Activated naive CD4-positive, alpha-beta T cell treated with anti-CD3 and anti-CD28 coated beads, Interleukin-2, amount 50 U/mL, for 16 hours (primary cell): Measurements from ENCODE around the gene UMAD1.
"Not testable (repeated sequence)": the region's sequence is repeated elsewhere in the genome, so short reads cannot be mapped to it uniquely, and the experiment has no call there.

ENCODE experiments used
- DNase-seq: peaks from one replicate; pipeline ENCODE4 v3.0.0-alpha.2; 2020

UMAD1 gene

GRCh38 chr7:7808156-7808555 is 167.6 kb downstream of the UMAD1 start:
- no peak for DNase-seq

- no peak for DNase-seq
These were observed 168.1 kb downstream of the UMAD1 start for GRCh38 chr7:7808626-7809025.

GRCh38 chr7:7810380-7810779 is 169.8 kb downstream of the UMAD1 start:
- no peak for DNase-seq

- DNase-seq, result no peak
These were observed 170.3 kb downstream of the UMAD1 start for GRCh38 chr7:7810826-7811225.

GRCh38 chr7:7812112-7812511 is 171.6 kb downstream of the UMAD1 start:
- no peak for DNase-seq

- no peak for DNase-seq
These were observed 174.8 kb downstream of the UMAD1 start for GRCh38 chr7:7815395-7815794.

- no peak for DNase-seq
These were observed 175.5 kb downstream of the UMAD1 start for GRCh38 chr7:7816084-7816483.

- DNase-seq, result no peak
These were observed 176.4 kb downstream of the UMAD1 start for GRCh38 chr7:7816816-7817536.

GRCh38 chr7:7817748-7818147 is 177.2 kb downstream of the UMAD1 start:
- DNase-seq, result no peak

- DNase-seq, result not testable (repeated sequence)
These were observed 177.6 kb downstream of the UMAD1 start for GRCh38 chr7:7818179-7818578.

GRCh38 chr7:7819442-7820247 is 179.1 kb downstream of the UMAD1 start:
- no peak for DNase-seq

- DNase-seq, result no peak
These were observed 179.9 kb downstream of the UMAD1 start for GRCh38 chr7:7820409-7820808.

GRCh38 chr7:7820939-7821338 is 180.4 kb downstream of the UMAD1 start:
- no peak for DNase-seq

GRCh38 chr7:7821517-7821916 is 181.0 kb downstream of the UMAD1 start:
- DNase-seq, result no peak

GRCh38 chr7:7825294-7825693 is 184.7 kb downstream of the UMAD1 start:
- DNase-seq, result not testable (repeated sequence)

- DNase-seq, result no peak
These were observed 189.1 kb downstream of the UMAD1 start for GRCh38 chr7:7829667-7830066.

- DNase-seq, result peak; percentile 13
These were observed 189.7 kb downstream of the UMAD1 start for GRCh38 chr7:7830122-7830878.

- DNase-seq, result no peak
These were observed 192.0 kb downstream of the UMAD1 start for GRCh38 chr7:7832518-7832917.

GRCh38 chr7:7834761-7835160 is 194.2 kb downstream of the UMAD1 start:
- no peak for DNase-seq

GRCh38 chr7:7841027-7841426 is 200.5 kb downstream of the UMAD1 start:
- no peak for DNase-seq

GRCh38 chr7:7843240-7843639 is 202.7 kb downstream of the UMAD1 start:
- no peak for DNase-seq

- no peak for DNase-seq
These were observed 203.4 kb downstream of the UMAD1 start for GRCh38 chr7:7843972-7844371.

- no peak for DNase-seq
These were observed 207.7 kb downstream of the UMAD1 start for GRCh38 chr7:7848246-7848645.

GRCh38 chr7:7848892-7849291 is 208.3 kb downstream of the UMAD1 start:
- DNase-seq, result no peak
